ENCODE results near the gene FGF14.
"Not testable (repeated sequence)": the region's sequence is repeated elsewhere in the genome, so short reads cannot be mapped to it uniquely, and the experiment has no call there.

FGF14 gene

GRCh38 chr13:102138635-102139190 is 263.1 kb downstream of the FGF14 start:
- no peak for TF ChIP-seq CTCF (IDR thresholded peaks at IDR 0.05; ENCODE audit: low read depth, low read length, missing control alignments)
- in situ Hi-C loops (cut with HindIII; ENCODE audit: low pct_ligation_motif_present, low sequenced_read_pairs) = no loop called here
- Histone ChIP-seq H3K27me3 (replicated peaks) (no peaks in the 10 kb centered on the region), H3K4me3 (ENCODE audit: low read depth, low read length) (no peak overlapping the region), H3K36me3 (replicated peaks) (no peaks in the 10 kb centered on the region), H3K27ac (no peak overlapping the region)
- DNase-seq = no peak

GRCh38 chr13:102137904-102138303 is 263.9 kb downstream of the FGF14 start:
- H3K4me3 ChIP-seq (ENCODE audit: low read depth, low read length); H3K27me3 ChIP-seq (replicated peaks); in situ Hi-C loops (cut with HindIII; ENCODE audit: low pct_ligation_motif_present, low sequenced_read_pairs); DNase-seq; H3K36me3 ChIP-seq (replicated peaks); H3K27ac ChIP-seq: not testable (repeated sequence)

GRCh38 chr13:102136735-102137296 is 265.0 kb downstream of the FGF14 start:
- no peak for DNase-seq
- in situ Hi-C loops (cut with HindIII; ENCODE audit: low pct_ligation_motif_present, low sequenced_read_pairs) = no loop called here
- no peak for TF ChIP-seq CTCF (IDR thresholded peaks at IDR 0.05; ENCODE audit: low read depth, low read length, missing control alignments)
- Histone ChIP-seq H3K36me3 (replicated peaks) (no peaks in the 10 kb centered on the region), H3K27ac (no peak overlapping the region), H3K4me3 (ENCODE audit: low read depth, low read length) (no peak overlapping the region), H3K27me3 (replicated peaks) (no peaks in the 10 kb centered on the region)

- Histone ChIP-seq H3K27me3 (replicated peaks) (no peaks in the 10 kb centered on the region), H3K27ac (no peak overlapping the region), H3K4me3 (ENCODE audit: low read depth, low read length) (no peak overlapping the region), H3K36me3 (replicated peaks) (no peaks in the 10 kb centered on the region)
- no peak for DNase-seq
- in situ Hi-C loops (cut with HindIII; ENCODE audit: low pct_ligation_motif_present, low sequenced_read_pairs) = no loop called here
- TF ChIP-seq CTCF (IDR thresholded peaks at IDR 0.05; ENCODE audit: low read depth, low read length, missing control alignments) = no peak
Observed at GRCh38 chr13:102132777-102133295, 269.0 kb downstream of the FGF14 start.

- in situ Hi-C loops (cut with HindIII; ENCODE audit: low pct_ligation_motif_present, low sequenced_read_pairs) = no loop called here
- Histone ChIP-seq H3K27ac (no peak overlapping the region), H3K36me3 (replicated peaks) (no peaks in the 10 kb centered on the region), H3K27me3 (replicated peaks) (no peaks in the 10 kb centered on the region), H3K4me3 (ENCODE audit: low read depth, low read length) (no peak overlapping the region)
- DNase-seq = no peak
- TF ChIP-seq CTCF (IDR thresholded peaks at IDR 0.05; ENCODE audit: low read depth, low read length, missing control alignments) = no peak
Observed at GRCh38 chr13:102131246-102131645, 270.6 kb downstream of the FGF14 start.

- Histone ChIP-seq H3K27me3 (replicated peaks) (no peaks in the 10 kb centered on the region), H3K36me3 (replicated peaks) (no peaks in the 10 kb centered on the region), H3K4me3 (ENCODE audit: low read depth, low read length) (no peak overlapping the region), H3K27ac (no peak overlapping the region)
- no peak for TF ChIP-seq CTCF (IDR thresholded peaks at IDR 0.05; ENCODE audit: low read depth, low read length, missing control alignments)
- DNase-seq = no peak
- in situ Hi-C loops (cut with HindIII; ENCODE audit: low pct_ligation_motif_present, low sequenced_read_pairs) = no loop called here
Observed at GRCh38 chr13:102128216-102128810, 273.5 kb downstream of the FGF14 start.

Measured in brain microvascular endothelial cell (primary cell).